ENCODE data around the gene RRM2. TPM values are rescaled to one million over a fixed set of nuclear protein-coding genes. Genes with fewer than 3 reads are reported as not detected.
"Not testable (repeated sequence)": the region's sequence is repeated elsewhere in the genome, so short reads cannot be mapped to it uniquely, and the experiment has no call there.

RRM2 gene
- total RNA-seq, 4 donors from 2014 or later = 6.7 to 139 (median 20.5) TPM

- no peak for TF ChIP-seq POLR2A (IDR thresholded peaks at IDR 0.05)
- TF ChIP-seq CTCF (IDR thresholded peaks at IDR 0.05) = no peak
- H3K4me3 ChIP-seq = no peak overlapping the region
- DNase-seq = no peak
- H3K27me3 ChIP-seq = no peaks in the 10 kb centered on the region
- H3K4me1 ChIP-seq = no peaks in the 10 kb centered on the region
- H3K9me3 ChIP-seq = no peaks in the 10 kb centered on the region
- H3K36me3 ChIP-seq = no peaks in the 10 kb centered on the region
- H3K27ac ChIP-seq = no peak overlapping the region
These were observed 27.4 kb upstream of the RRM2 start for GRCh38 chr2:10095175-10095574.

- H3K4me3 ChIP-seq = no peak overlapping the region
- peaks cover 0 to 6% (median 0%) of the 10 kb centered on the region in 4 donors for H3K4me1 ChIP-seq
- H3K36me3 ChIP-seq = no peaks in the 10 kb centered on the region
- H3K27me3 ChIP-seq = no peaks in the 10 kb centered on the region
- H3K9me3 ChIP-seq = no peaks in the 10 kb centered on the region
- DNase-seq = no peak
- H3K27ac ChIP-seq = no peak overlapping the region
- no peak for TF ChIP-seq CTCF (IDR thresholded peaks at IDR 0.05)
- no peak for TF ChIP-seq POLR2A (IDR thresholded peaks at IDR 0.05)
These were observed 25.9 kb upstream of the RRM2 start for GRCh38 chr2:10096641-10097040.

DNA sequence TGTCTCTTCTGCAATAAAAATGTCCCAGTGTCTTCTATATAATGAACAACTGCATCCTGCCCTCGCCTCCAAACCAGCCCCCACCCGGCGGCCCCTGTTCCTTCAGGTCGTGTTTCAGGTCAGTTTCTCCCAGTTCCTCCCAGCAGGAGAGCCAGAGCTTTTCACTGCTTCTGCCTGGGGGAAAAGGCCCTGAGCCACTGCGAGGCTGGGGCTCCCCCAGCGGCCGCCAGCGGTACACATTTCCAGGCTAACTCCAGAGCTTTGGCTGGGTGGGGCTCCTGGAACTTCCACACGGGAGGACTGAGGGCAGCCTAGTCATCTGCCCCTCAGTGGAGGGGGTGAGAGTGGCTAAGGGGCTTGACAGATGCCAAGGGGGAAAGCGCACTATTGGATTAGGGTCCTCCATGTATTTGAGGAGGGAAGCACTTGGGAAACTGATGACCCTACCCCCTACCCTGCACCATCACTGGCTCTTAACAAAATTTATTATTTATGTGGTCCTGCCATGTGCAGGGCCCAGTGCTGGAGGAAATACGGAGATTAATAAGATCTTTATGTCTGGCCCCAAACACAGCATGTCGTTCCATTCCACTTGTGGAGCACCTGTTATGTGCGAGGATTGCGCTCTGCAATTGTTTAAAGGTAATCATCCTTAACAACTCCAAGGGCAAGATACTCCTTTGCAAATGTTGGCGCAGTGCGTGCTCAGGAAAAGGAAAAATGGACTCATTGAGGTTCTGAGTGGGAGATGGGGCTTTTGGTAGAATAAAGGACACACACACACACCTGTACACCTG is 25.0 kb upstream of the RRM2 start:
- no peaks in the 10 kb centered on the region for H3K9me3 ChIP-seq
- no peak overlapping the region for H3K27ac ChIP-seq
- DNase-seq = peak in 2 of 3 donors; percentile 80 to 81
- H3K4me3 ChIP-seq = no peak overlapping the region
- no peaks in the 10 kb centered on the region for H3K27me3 ChIP-seq
- H3K36me3 ChIP-seq = no peaks in the 10 kb centered on the region
- no peak for TF ChIP-seq POLR2A (IDR thresholded peaks at IDR 0.05)
- peak in 5 of 6 experiments; percentile 70 to 93 (median 85) for TF ChIP-seq CTCF (IDR thresholded peaks at IDR 0.05)
- H3K4me1 ChIP-seq = peaks cover 0 to 6% (median 0%) of the 10 kb centered on the region in 4 donors

GRCh38 chr2:10101491-10101890 is 21.0 kb upstream of the RRM2 start:
- no peaks in the 10 kb centered on the region for H3K27me3 ChIP-seq
- TF ChIP-seq CTCF (IDR thresholded peaks at IDR 0.05) = no peak
- peaks cover 0 to 6% (median 0%) of the 10 kb centered on the region in 4 donors for H3K4me1 ChIP-seq
- no peak for DNase-seq
- no peak overlapping the region for H3K4me3 ChIP-seq
- no peaks in the 10 kb centered on the region for H3K36me3 ChIP-seq
- H3K27ac ChIP-seq = no peak overlapping the region
- H3K9me3 ChIP-seq = no peaks in the 10 kb centered on the region

GRCh38 chr2:10103179-10103578 is 19.4 kb upstream of the RRM2 start:
- Histone ChIP-seq H3K27me3 (no peaks in the 10 kb centered on the region), H3K9me3 (no peaks in the 10 kb centered on the region), H3K36me3 (no peaks in the 10 kb centered on the region), H3K4me1 (peaks cover 0 to 6% (median 0%) of the 10 kb centered on the region in 4 donors), H3K27ac (no peak overlapping the region), H3K4me3 (no peak overlapping the region)
- TF ChIP-seq POLR2A (IDR thresholded peaks at IDR 0.05) (no peak), CTCF (IDR thresholded peaks at IDR 0.05) (no peak)
- no peak for DNase-seq

- H3K4me1 ChIP-seq, DNase-seq, H3K36me3 ChIP-seq, H3K4me3 ChIP-seq, H3K27me3 ChIP-seq, H3K9me3 ChIP-seq: not testable (repeated sequence)
- H3K27ac ChIP-seq = peak overlapping the region in 1 of 4 donors; percentile 19
These were observed 17.6 kb upstream of the RRM2 start for GRCh38 chr2:10104906-10105305.
